Measurements from ENCODE around the gene CD7. TPM values are rescaled to one million over a fixed set of nuclear protein-coding genes. Genes with fewer than 3 reads are reported as not detected.
"Not testable (repeated sequence)": the region's sequence is repeated elsewhere in the genome, so short reads cannot be mapped to it uniquely, and the experiment has no call there.

Gene CD7
- total and polyA plus RNA-seq, 2 donors (not counting 1 experiment from before 2014, with no cell fraction given), result 0.67 to 1.3 TPM

- no peak overlapping the region for H3K9ac ChIP-seq (ENCODE audit: low read length)
- ATAC-seq (ENCODE audit: low read depth), result no peak
Observed at GRCh38 chr17:82348866-82349265, 31.5 kb upstream of the CD7 start.

DNA sequence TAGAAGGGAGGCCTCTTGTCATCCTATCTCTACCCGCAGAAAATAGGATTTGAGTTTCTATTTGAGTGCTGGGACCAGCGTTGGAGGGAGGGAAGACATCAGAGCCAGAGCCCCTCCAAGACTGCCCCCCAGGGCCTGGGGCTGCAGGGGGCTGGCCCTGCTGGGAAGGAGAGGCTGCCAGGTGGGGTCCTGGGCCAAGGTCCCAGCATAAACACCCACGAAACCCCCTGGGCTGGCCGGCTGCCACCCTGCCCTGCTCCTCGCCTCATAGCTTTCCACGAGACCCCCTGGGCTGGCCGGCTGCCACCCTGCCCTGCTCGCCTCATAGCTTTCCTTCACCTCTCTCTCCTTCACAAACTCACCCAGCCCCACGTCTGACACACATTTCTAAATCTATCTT, 31.0 kb upstream of the CD7 start:
- peaks cover 15% of the 10 kb centered on the region for H3K27me3 Mint-ChIP-seq
- Histone ChIP-seq H4K20me1 (ENCODE audit: control insufficient read depth, insufficient read depth, low read length, poor library complexity, severe bottlenecking) (no peaks in the 10 kb centered on the region), H3K4me3 (ENCODE audit: control extremely low read depth in 1 of 5, extremely low read depth in 1 of 5, insufficient read depth in 1 of 5, low read depth in 2 of 5, low read length in 4 of 5) (no peak overlapping the region), H3K4me1 (ENCODE audit: control insufficient read depth in 2 of 2, insufficient read depth in 2 of 2, low read length in 2 of 2) (peaks cover 12 to 17% of the 10 kb centered on the region in 2 donors), H3K27me3 (replicated peaks in 1 of 4; ENCODE audit: control extremely low read depth in 1 of 4, control insufficient read depth in 3 of 4, insufficient read depth in 4 of 4, low read length in 3 of 4) (peaks cover 0 to 27% (median 3%) of the 10 kb centered on the region in 4 experiments), H3K36me3 (replicated peaks in 1 of 2; ENCODE audit: control extremely low read depth in 1 of 2, control insufficient read depth in 1 of 2, extremely low read depth in 1 of 2, insufficient read depth in 2 of 2, low read length in 1 of 2) (no peaks in the 10 kb centered on the region), H3K9ac (ENCODE audit: low read length) (no peak overlapping the region), H3K4me2 (replicated peaks; ENCODE audit: low read depth, low read length, poor library complexity, severe bottlenecking) (no peak overlapping the region), H2AFZ (ENCODE audit: insufficient read depth, low read depth, low read length, poor library complexity, severe bottlenecking) (no peak overlapping the region), H3K79me2 (ENCODE audit: control insufficient read depth, insufficient read depth, low read length) (no peaks in the 10 kb centered on the region), H3K27ac (ENCODE audit: low read length in 2 of 2) (no peak overlapping the region), H3K9me3 (ENCODE audit: control extremely low read depth in 1 of 3, control insufficient read depth in 2 of 3, insufficient read depth in 1 of 3, low read length in 2 of 3) (no peaks in the 10 kb centered on the region)
- CTCF ChIA-PET, result interaction anchor here (1.1 to 4.9 kb wide), 3 partner anchors 48 to 206 kb away, joined by 4 to 43 read pairs (median 40); no protein-coding TSS in a partner anchor
- H3K9me3 Mint-ChIP-seq (ENCODE audit: insufficient read depth), result no peaks in the 10 kb centered on the region
- POLR2A ChIA-PET, result no interaction called here
- WGBS (ENCODE audit: insufficient coverage), result 84% methylated on average over 8 of the region's 9 CpGs
- peaks cover 11% of the 10 kb centered on the region for H3K4me1 Mint-ChIP-seq
- intact Hi-C loops (cut with micrococcal nuclease), result no loop called here
- no peak overlapping the region for H3K4me3 Mint-ChIP-seq
- TF ChIP-seq EZH2 (IDR thresholded peaks at IDR 0.05; ENCODE audit: borderline replicate concordance, insufficient read depth, low read depth, low read length, poor library complexity, severe bottlenecking) (no peak), CTCF (IDR thresholded peaks at IDR 0.05) (no peak)
- no peak for ATAC-seq (ENCODE audit: low read depth)
- H3K27ac Mint-ChIP-seq, result no peak overlapping the region
- no peak for DNase-seq

More at GRCh38 chr17:82348866-82349265, 31.5 kb upstream of the CD7 start:
- WGBS (ENCODE audit: insufficient coverage), result 83% methylated on average over 2 of the region's 11 CpGs
- Mint-ChIP-seq H3K9me3 (ENCODE audit: insufficient read depth) (no peaks in the 10 kb centered on the region), H3K4me1 (peaks cover 11% of the 10 kb centered on the region), H3K27me3 (peaks cover 15% of the 10 kb centered on the region), H3K4me3 (no peak overlapping the region), H3K27ac (no peak overlapping the region)
- no peak overlapping the region for H3K4me3 ChIP-seq (ENCODE audit: control extremely low read depth in 1 of 5, extremely low read depth in 1 of 5, insufficient read depth in 1 of 5, low read depth in 2 of 5, low read length in 4 of 5)
- H3K36me3 ChIP-seq (replicated peaks in 1 of 2; ENCODE audit: control extremely low read depth in 1 of 2, control insufficient read depth in 1 of 2, extremely low read depth in 1 of 2, insufficient read depth in 2 of 2, low read length in 1 of 2), result no peaks in the 10 kb centered on the region
- peaks cover 0 to 29% (median 3%) of the 10 kb centered on the region in 4 experiments for H3K27me3 ChIP-seq (replicated peaks in 1 of 4; ENCODE audit: control extremely low read depth in 1 of 4, control insufficient read depth in 3 of 4, insufficient read depth in 4 of 4, low read length in 3 of 4)
- intact Hi-C loops (cut with micrococcal nuclease), result no loop called here
- CTCF ChIA-PET, result interaction anchor here (1.0 to 4.9 kb wide), 4 partner anchors 113 to 206 kb away, joined by 3 to 43 read pairs (median 22); no protein-coding TSS in a partner anchor
- H2AFZ ChIP-seq (ENCODE audit: insufficient read depth, low read depth, low read length, poor library complexity, severe bottlenecking), result no peak overlapping the region
- no peaks in the 10 kb centered on the region for H3K79me2 ChIP-seq (ENCODE audit: control insufficient read depth, insufficient read depth, low read length)
- H3K4me2 ChIP-seq (replicated peaks; ENCODE audit: low read depth, low read length, poor library complexity, severe bottlenecking), result no peak overlapping the region
- H3K4me1 ChIP-seq (ENCODE audit: control insufficient read depth in 2 of 2, insufficient read depth in 2 of 2, low read length in 2 of 2), result peaks cover 12 to 17% of the 10 kb centered on the region in 2 donors
- no peak for DNase-seq
- no peaks in the 10 kb centered on the region for H4K20me1 ChIP-seq (ENCODE audit: control insufficient read depth, insufficient read depth, low read length, poor library complexity, severe bottlenecking)
- TF ChIP-seq CTCF (IDR thresholded peaks at IDR 0.05), result no peak
- no peak for TF ChIP-seq EZH2 (IDR thresholded peaks at IDR 0.05; ENCODE audit: borderline replicate concordance, insufficient read depth, low read depth, low read length, poor library complexity, severe bottlenecking)
- no peaks in the 10 kb centered on the region for H3K9me3 ChIP-seq (ENCODE audit: control extremely low read depth in 1 of 3, control insufficient read depth in 2 of 3, insufficient read depth in 1 of 3, low read length in 2 of 3)
- H3K27ac ChIP-seq (ENCODE audit: low read length in 2 of 2), result no peak overlapping the region
- POLR2A ChIA-PET, result interaction anchor here (0.6 kb wide), 1 partner anchor 432 kb away, joined by 6 read pairs; no protein-coding TSS in a partner anchor

GRCh38 chr17:82347994-82348393, 30.6 kb upstream of the CD7 start:
- POLR2A ChIA-PET; H3K4me3 ChIP-seq (ENCODE audit: control extremely low read depth in 1 of 5, extremely low read depth in 1 of 5, insufficient read depth in 1 of 5, low read depth in 2 of 5, low read length in 4 of 5); DNase-seq; intact Hi-C loops (cut with micrococcal nuclease); H2AFZ ChIP-seq (ENCODE audit: insufficient read depth, low read depth, low read length, poor library complexity, severe bottlenecking); ATAC-seq (ENCODE audit: low read depth); H3K9me3 ChIP-seq (ENCODE audit: control extremely low read depth in 1 of 3, control insufficient read depth in 2 of 3, insufficient read depth in 1 of 3, low read length in 2 of 3); H3K4me2 ChIP-seq (replicated peaks; ENCODE audit: low read depth, low read length, poor library complexity, severe bottlenecking); H3K27ac Mint-ChIP-seq; H3K4me3 Mint-ChIP-seq; H3K9me3 Mint-ChIP-seq (ENCODE audit: insufficient read depth); H3K36me3 ChIP-seq (replicated peaks in 1 of 2; ENCODE audit: control extremely low read depth in 1 of 2, control insufficient read depth in 1 of 2, extremely low read depth in 1 of 2, insufficient read depth in 2 of 2, low read length in 1 of 2); H3K79me2 ChIP-seq (ENCODE audit: control insufficient read depth, insufficient read depth, low read length); H4K20me1 ChIP-seq (ENCODE audit: control insufficient read depth, insufficient read depth, low read length, poor library complexity, severe bottlenecking); H3K27ac ChIP-seq (ENCODE audit: low read length in 2 of 2); H3K9ac ChIP-seq (ENCODE audit: low read length): not testable (repeated sequence)
- Mint-ChIP-seq H3K27me3 (peaks cover 15% of the 10 kb centered on the region), H3K4me1 (peaks cover 11% of the 10 kb centered on the region)
- WGBS (ENCODE audit: insufficient coverage), result 93% methylated on average over 9 of the region's 11 CpGs
- Histone ChIP-seq H3K4me1 (ENCODE audit: control insufficient read depth in 2 of 2, insufficient read depth in 2 of 2, low read length in 2 of 2) (peaks cover 12 to 17% of the 10 kb centered on the region in 2 donors), H3K27me3 (replicated peaks in 1 of 4; ENCODE audit: control extremely low read depth in 1 of 4, control insufficient read depth in 3 of 4, insufficient read depth in 4 of 4, low read length in 3 of 4) (peaks cover 0 to 27% (median 3%) of the 10 kb centered on the region in 4 experiments)
- CTCF ChIA-PET, result interaction anchor here (1.1 kb wide), 1 partner anchor 48 kb away, joined by 4 read pairs; no protein-coding TSS in a partner anchor
